ENCODE results near the gene TXNL4B.
"Not testable (repeated sequence)": the region's sequence is repeated elsewhere in the genome, so short reads cannot be mapped to it uniquely, and the experiment has no call there.

Gene TXNL4B

GRCh38 chr16:72111657-72112451 lies 18.4 kb upstream of the TXNL4B start:
- DNase-seq, result no peak

GRCh38 chr16:72110662-72111615 lies 17.5 kb upstream of the TXNL4B start:
- no peak for DNase-seq

- DNase-seq, result no peak
These were observed 16.6 kb upstream of the TXNL4B start for GRCh38 chr16:72109966-72110530.

GRCh38 chr16:72109300-72109699 lies 15.9 kb upstream of the TXNL4B start:
- no peak for DNase-seq

- DNase-seq, result no peak
These were observed 15.1 kb upstream of the TXNL4B start for GRCh38 chr16:72108353-72109102.

GRCh38 chr16:72107371-72107770 lies 14.0 kb upstream of the TXNL4B start:
- DNase-seq, result no peak

- DNase-seq, result no peak
These were observed 12.6 kb upstream of the TXNL4B start for GRCh38 chr16:72105978-72106377.

GRCh38 chr16:72104905-72105304 lies 11.5 kb upstream of the TXNL4B start:
- DNase-seq, result no peak

GRCh38 chr16:72101195-72101594 lies 7.8 kb upstream of the TXNL4B start:
- DNase-seq, result no peak

GRCh38 chr16:72099377-72099818 lies 6.0 kb upstream of the TXNL4B start:
- DNase-seq, result peak; percentile 35

GRCh38 chr16:72098936-72099335 lies 5.5 kb upstream of the TXNL4B start:
- DNase-seq, result no peak

- no peak for DNase-seq
These were observed 818 bp upstream of the TXNL4B start for GRCh38 chr16:72094266-72094610.

GRCh38 chr16:72092832-72093447 lies 480 bp downstream of the TXNL4B start:
- peak; percentile 46 for DNase-seq

GRCh38 chr16:72091217-72091616 lies 2.2 kb downstream of the TXNL4B start:
- no peak for DNase-seq

- no peak for DNase-seq
These were observed 8.4 kb downstream of the TXNL4B start for GRCh38 chr16:72085002-72085401.

- no peak for DNase-seq
These were observed 9.0 kb downstream of the TXNL4B start for GRCh38 chr16:72084445-72084844.

- DNase-seq, result no peak
These were observed 9.5 kb downstream of the TXNL4B start for GRCh38 chr16:72083778-72084404.

- DNase-seq, result not testable (repeated sequence)
These were observed 16.3 kb downstream of the TXNL4B start for GRCh38 chr16:72076991-72077706.

- not testable (repeated sequence) for DNase-seq
These were observed 18.4 kb downstream of the TXNL4B start for GRCh38 chr16:72075067-72075466.

GRCh38 chr16:72073560-72074230 lies 19.7 kb downstream of the TXNL4B start:
- DNase-seq, result no peak
